HepG2 (cell line): ENCODE data around the gene TRMT5.

Experiments used
- ARNT2 ChIP-seq: sonication (generic); formaldehyde crosslinking; IDR thresholded peaks from 2 replicates; pipeline ENCODE4 v1.8.0; 2022; ENCODE audit warnings: mild to moderate bottlenecking, low read depth, missing genetic modification reagents, moderate library complexity
- EZH2 ChIP-seq: conservative IDR thresholded peaks from 2 replicates; pipeline ENCODE4 v1.6.1; 2012; ENCODE audit warnings: mild to moderate bottlenecking, low read depth, low read length, moderate library complexity
- KLF6 ChIP-seq: IDR thresholded peaks from 2 replicates; pipeline ENCODE4 v1.8.0; 2016; ENCODE audit warnings: missing biosample characterization, missing genetic modification reagents
- MTA1 ChIP-seq: sonication (generic); formaldehyde crosslinking; IDR thresholded peaks from 2 replicates; pipeline ENCODE4 v1.4.0; 2020; ENCODE audit warnings: missing genetic modification reagents, mild to moderate bottlenecking, borderline replicate concordance
- SIN3A ChIP-seq: IDR thresholded peaks from 2 replicates; pipeline ENCODE4 v1.6.1; 2011; ENCODE audit warnings: low read depth, mild to moderate bottlenecking, control low read depth, low read length, borderline replicate concordance
- TCF12 ChIP-seq, 2 experiments: fragments of 450-650 bp in 1 of 2; sonication (generic) in 1 of 2; formaldehyde crosslinking in 1 of 2; IDR thresholded peaks; 2 replicates each; pipeline versions ENCODE4 v1.6.1 to v1.8.0; 2017 to 2022; ENCODE audit warnings: antibody characterized with exemption in 1 of 2, mild to moderate bottlenecking in 1 of 2, missing genetic modification reagents in 1 of 2, moderate library complexity in 1 of 2
- XRCC5 ChIP-seq: fragments of 200-400 bp; formaldehyde crosslinking; optimal IDR thresholded peaks from 2 replicates; pipeline ENCODE3; 2017; ENCODE audit warnings: mild to moderate bottlenecking, low read length
- TF ChIP-seq, protein P1 (sequence below): sonication (generic); formaldehyde crosslinking; IDR thresholded peaks from 2 replicates; pipeline ENCODE4 v1.5.0; 2020; ENCODE audit warnings: mild to moderate bottlenecking, missing genetic modification reagents, moderate library complexity

DNA sequence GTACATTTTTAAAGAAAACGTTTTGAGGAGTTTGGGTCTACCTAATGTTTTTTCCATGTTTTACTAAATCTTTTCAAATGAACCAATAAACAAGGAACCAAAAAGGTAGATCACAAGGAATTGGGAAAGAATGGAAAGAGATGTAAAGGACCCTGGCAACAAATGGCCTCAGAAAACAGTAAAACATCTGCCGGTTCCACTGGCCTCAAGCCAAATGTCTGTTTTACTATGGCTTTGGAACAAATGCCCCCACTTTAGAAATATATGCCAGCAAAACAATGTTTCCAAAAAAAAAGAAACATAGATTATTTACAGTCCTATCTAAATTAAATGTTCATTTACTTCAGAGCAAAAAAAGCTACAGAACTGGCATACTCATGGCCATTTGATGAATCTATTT, 3.0 kb downstream of the TRMT5 start:
- no peak for TF ChIP-seq SIN3A
- TF ChIP-seq, protein P1, sequence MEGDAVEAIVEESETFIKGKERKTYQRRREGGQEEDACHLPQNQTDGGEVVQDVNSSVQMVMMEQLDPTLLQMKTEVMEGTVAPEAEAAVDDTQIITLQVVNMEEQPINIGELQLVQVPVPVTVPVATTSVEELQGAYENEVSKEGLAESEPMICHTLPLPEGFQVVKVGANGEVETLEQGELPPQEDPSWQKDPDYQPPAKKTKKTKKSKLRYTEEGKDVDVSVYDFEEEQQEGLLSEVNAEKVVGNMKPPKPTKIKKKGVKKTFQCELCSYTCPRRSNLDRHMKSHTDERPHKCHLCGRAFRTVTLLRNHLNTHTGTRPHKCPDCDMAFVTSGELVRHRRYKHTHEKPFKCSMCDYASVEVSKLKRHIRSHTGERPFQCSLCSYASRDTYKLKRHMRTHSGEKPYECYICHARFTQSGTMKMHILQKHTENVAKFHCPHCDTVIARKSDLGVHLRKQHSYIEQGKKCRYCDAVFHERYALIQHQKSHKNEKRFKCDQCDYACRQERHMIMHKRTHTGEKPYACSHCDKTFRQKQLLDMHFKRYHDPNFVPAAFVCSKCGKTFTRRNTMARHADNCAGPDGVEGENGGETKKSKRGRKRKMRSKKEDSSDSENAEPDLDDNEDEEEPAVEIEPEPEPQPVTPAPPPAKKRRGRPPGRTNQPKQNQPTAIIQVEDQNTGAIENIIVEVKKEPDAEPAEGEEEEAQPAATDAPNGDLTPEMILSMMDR (CRISPR knock-in tag), result no peak
- TF ChIP-seq KLF6 (CRISPR knock-in tag), result no peak
- no peak for TF ChIP-seq MTA1 (CRISPR knock-in tag)
- no peak for TF ChIP-seq TCF12 (IDR thresholded peaks at IDR 0.05)
- TF ChIP-seq TCF12 (CRISPR knock-in tag; IDR thresholded peaks at IDR 0.05), result no peak
- TF ChIP-seq XRCC5, result no peak
- no peak for TF ChIP-seq ARNT2 (CRISPR knock-in tag)
- no peak for TF ChIP-seq EZH2
